GM21381 (cell line): ENCODE results near the gene DDN.
A peak's percentile ranks its signal among the peaks of the same experiment; 100 is the strongest.

ENCODE experiments used
- ATAC-seq: cut with Tn5 transposase; IDR thresholded peaks from one replicate; pipeline ENCODE4 v1.9.1; 2021; ENCODE audit warnings: mild to moderate bottlenecking, moderate library complexity; ENCODE audit not compliant: unreplicated experiment

The DDN gene

DNA sequence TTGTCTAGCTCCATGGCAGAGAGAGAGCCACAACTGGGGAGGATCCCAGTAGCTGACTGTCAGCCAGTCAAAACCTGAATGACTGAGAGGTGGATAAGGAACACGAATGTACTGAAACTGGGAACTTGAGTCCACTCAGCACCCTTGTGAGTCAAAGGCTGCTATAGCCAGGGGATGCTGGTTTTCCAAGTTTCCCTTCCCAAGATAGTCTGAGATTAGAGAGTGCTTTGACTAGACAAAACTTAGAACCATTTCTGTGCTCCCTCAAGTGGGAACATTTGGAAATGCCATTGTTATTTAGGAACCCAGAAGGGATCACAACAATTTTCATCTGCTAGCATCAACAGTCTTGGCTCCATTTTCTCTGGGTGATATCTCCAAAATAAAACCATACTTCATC, 15.4 kb upstream of the DDN start:
- no peak for ATAC-seq

DNA sequence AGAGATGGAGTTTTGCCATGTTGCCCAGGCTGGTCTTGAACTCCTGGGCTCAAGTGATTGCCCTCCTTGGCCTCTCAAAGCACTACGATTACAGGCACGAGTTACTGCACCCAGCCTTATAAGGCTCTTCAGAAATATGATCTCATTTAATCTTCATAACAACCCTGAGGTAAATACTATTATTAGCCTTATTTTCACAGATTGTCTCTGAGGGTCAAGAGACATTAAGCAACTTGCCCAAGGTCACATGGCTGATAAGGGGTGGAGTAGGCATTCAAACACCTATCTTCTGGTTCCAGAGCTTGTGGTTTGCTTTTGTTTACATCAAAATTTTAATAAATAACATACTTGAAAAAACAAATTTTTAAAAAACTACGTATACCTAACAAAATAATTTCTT, 14.3 kb upstream of the DDN start:
- ATAC-seq = no peak

DNA sequence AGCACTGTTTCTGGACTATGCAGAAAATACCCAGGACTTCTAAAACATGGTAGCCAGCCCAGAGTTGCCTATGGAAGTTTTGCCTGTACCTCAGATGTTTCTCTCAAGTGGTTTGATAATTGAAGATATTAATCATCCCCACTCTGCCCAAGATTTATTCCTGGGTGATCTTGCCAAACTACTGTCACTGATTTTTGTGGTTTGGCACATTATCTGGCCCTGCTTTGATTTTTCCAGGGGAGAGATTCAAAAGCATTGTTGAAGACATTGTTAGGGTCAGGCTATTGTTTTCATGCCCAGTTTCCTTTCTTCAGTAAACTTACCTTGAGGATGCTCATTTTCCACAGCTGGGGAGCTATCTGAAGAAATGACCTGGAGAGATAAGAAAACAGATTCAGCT, 13.6 kb upstream of the DDN start:
- ATAC-seq = no peak

DNA sequence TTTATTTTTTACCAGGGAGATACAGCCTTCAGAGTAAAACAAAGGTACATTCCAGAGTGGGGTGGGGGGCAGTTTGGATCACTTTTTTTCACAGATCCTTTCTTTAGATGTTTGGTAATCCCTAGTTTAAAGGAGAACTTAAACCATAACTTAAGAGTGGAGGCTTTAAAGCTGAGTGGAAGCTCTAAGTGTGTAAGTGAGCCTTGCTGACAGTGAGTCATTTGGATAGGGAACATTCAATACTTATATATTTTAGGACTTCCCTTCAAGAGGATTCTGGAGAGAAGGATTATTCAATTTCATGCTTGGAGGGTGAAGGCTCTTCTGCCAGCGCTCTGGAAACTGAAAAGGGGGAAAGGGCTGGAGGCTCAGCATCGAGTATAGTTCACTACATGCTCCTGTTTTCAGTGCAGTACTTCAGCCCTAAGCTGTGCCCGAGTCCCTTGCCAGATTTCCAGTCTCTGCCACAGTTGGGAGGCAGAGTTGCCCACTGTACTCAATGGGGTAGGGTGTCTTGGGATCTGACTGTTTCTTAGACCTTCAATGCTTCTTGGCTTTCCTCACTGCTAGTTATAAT, 11.0 kb upstream of the DDN start:
- ATAC-seq = no peak

DNA sequence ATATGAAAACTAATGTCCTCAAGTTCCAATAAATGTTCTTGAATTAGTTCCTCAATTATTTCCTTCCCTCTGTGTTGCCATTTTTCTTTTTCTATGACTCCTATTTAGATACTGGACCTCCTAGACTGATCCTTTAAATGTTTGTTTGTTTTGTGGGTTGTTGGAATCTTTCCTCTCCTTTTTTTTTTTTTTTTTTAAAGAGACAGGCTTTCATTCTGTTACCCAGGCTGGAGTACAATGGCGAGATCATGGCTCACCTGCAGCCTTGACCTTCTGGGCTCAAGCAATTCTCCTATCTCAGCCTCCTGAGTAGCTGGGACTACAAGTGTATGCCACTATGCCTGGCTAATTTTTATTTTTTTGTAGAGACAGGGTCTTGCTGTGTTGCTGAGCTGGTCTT, 9.8 kb upstream of the DDN start:
- no peak for ATAC-seq

DNA sequence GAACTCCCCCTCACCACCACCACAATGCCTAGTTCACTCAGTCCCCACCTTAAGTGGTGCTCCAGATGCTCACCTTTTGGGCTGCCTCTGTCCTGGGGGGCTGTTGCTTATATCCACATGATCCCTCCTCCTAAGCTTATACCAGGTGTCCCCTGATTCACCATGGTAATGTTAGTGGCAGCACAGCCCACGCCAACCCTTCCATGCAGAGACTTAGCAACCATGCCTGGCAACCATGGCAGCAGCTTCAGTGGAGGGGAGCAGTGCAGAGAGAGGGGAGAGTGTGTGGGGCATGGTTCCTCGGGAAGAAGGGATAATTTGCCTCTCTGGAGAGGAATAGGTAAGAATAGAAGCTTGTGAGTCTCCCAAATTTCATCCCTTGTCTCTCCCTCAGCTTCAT, 1.2 kb upstream of the DDN start:
- ATAC-seq = no peak

DNA sequence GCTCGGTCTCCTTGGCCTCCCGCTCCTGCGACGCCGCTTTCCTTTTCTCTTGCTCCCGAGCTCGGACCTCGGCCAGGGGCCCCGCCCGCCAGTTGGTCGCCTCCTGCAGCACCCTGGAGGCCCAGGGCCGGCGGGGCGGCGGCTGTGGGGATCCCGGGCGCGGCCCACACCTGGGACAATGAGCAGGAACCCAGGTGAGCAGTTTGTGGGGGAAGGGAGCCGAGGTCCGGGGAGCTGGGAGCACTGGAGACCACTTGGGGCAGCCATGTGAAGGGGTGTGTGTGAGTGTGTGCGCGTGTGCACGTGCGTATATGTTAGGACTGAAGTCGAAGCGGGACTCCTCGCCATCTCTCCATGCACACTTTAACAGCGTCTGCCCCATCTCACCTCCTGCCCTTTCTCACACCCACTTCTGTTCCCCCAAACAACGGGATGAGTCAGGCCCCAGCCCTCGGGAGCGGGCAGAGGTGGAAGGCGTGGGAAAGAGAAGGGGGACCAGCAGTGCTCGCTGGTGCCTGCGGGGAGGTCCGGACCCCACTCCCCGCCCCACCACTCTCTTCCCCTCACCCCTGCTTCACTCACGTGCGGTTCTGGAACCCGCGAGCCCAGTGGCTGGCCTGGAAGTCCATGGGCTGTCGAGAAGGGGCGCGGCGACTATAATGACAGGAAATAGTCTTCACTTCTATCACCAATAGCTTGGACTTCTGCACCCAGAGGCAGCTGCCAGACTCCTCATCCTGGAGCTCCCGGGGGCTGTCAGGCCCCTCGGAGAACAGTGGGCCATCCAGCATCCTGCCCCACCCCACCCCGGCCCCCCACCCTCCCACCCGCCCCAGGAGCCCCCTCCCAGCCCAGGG, 450 bp downstream of the DDN start:
- peak; percentile 11 for ATAC-seq

DNA sequence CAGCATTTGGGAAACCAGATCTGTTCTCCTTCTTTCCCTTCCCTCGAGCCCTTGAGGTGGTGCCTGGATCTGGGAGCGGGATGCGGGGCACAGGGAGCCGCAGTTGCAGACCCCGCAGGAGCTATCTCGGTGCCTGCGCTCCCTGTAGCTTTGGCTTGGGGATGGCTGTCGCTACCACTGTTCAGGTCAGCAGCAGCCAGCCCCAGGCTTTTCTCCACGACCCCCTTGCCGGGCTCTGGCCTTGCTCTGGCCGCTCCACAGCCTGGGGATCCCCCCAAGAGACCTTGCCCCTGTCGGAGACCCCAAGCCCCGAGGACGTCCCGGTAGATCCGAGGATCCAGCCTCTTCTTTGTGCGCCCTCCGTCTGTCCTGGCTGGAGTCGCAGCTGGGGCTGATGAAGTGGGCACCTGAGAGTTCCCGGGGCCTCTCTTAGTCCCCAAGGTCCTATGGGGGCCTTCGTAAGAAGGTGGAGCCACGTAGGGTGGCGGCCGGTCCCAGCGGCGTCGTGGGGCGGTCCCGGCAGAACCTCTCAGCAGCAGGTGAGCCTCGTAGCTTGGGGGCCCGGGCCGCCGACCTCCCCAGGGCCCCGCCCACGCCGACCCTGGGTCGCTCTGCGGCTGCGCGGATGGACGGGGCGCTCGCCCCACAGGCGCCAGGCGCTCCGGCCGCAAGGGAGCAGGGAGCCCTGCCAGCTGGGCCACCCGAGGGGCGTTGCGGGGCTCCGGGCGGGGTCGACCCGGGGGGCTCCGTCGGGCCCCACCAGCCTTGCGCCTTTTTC, 1.3 kb downstream of the DDN start:
- peak; percentile 40 for ATAC-seq

DNA sequence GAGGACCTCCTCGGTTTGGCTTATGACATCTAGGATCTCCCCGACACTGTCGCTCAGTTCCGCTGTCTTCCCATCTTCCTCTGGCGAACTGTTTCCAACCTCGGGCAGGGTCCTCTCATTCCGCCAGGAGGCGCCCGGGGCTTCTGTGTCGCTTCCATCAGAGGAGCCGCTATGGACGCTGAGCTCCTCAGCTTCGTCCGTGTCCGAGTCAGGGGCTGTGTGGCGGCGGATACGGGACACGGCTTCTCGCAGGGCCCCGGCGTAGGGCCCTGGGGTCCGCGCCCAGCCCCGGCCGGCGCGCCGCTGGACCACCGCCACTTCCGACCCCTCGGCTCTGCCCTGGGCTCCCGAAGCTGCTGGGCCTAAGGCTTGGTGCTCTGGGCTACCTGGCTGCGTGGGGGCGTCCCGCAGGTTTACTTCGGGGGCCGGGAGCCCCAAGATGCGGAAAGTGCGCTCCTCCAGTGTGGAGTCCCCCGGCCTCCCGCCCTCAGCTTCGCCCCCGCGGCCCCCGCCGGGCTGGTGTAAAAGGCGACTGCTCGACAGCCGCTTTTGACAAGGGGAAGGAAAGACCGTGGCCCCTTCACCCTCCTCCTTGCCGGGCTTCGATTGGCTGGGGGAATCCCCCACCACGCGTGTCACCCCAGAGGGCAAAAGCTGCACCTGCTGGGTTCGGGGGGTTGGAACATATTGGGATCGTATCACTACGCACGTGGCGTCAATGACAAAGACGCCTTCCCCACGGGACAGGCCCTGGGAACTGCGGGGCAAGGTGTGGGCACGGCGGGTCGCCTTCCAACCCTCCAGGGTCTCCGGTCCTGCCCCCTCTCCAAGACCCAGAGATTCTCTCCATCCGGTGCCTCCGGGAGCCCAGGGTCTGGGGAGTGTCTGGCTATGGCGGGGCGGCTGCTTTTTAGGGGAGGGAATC, 2.1 kb downstream of the DDN start:
- ATAC-seq = no peak

DNA sequence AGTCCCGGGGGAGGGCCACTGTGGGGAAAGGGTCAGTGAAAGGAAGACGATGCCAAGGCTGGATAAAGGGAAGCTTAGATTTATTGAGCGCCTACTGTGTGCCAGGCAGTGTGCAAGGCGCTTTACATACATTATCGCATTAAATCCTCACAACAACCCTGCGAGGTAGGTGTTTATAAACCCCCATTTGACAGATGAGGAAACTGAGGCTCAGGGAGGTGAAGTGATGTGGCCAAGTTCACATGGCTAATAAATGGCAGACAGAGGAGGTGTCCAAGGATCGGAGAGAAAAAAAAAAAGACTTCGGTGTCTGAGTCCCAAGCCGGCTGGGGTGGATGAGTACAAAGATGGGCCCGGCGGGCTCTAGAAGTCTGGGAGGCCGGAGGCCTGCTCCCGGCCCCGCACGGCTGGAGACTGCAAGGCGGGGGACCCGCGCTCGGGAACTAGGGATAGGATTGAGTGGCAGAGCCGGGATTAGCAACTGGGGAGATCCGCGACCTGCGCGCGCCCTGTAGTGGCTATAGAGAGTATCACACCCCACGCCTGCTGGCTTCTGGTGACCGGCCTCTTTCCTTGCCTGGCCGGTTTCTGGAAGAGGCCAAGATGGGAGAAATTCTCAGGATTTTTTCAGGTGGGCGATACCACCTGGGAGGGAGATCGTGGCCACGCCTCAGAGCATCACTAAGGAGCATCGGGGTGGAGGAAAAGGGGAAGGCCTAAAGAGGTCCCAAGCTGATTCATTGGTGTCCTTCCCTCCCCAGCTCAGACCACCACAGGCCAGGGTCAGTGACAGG, 3.9 kb downstream of the DDN start:
- no peak for ATAC-seq

DNA sequence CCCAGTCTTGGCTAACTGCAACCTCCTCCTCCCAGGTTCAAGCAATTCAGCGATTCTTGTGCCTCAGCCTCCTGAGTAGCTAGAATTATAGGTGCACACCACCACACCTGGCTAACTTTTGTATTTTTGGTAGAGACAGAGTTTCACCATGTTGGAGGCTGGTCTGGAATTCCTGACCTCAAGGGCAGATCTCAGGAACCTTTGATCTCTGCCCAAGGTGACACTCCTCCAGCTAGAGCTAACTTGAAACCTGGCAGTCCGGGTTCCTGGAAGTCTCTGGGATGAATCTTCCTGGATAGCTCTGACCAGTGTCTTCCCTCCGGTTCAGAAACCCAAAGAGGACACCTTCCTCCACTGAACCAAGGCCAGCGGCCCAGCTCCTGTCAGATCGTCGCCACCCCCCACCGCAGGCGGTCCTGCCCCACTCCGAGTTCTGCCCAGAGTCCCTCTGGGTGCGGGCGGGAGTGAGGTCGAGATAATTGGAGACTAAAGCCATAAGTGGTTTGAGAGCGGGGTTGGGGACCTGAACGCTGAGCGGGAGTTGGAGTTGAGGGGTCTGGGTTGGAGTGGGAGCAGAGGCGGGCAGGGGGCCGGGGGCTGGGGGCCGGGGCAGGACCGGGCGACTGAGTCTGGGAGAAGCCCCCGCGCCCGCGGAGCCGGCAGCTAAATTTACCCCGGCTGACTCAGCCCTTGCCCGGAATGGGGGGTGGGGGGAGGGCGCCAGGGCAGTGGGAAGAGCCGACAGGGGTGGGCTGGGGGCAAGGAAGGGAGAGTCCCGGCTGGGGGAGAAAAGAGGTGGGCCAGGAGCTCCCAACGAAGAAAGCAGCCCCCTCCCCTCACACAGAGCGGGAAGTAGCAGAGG, 4.7 kb downstream of the DDN start:
- no peak for ATAC-seq

DNA sequence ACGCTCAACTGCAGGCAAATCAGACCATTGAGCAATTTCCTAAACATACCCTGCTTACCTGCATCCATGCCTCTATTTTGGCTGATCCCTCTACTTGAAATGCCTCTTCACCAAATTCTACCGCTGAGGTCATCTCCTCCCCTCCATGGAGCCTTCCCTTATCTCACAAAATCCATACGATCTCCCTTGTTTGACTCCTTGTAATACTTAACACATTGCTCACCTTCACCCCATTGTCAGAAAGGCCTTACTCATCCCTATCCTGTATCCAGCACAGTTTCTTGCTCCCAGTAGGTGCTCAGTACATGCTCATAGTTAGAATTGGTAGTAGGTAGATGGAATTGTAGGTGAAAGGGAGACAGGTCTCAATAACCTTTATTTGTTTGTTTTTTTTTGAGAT, 5.4 kb downstream of the DDN start:
- no peak for ATAC-seq

DNA sequence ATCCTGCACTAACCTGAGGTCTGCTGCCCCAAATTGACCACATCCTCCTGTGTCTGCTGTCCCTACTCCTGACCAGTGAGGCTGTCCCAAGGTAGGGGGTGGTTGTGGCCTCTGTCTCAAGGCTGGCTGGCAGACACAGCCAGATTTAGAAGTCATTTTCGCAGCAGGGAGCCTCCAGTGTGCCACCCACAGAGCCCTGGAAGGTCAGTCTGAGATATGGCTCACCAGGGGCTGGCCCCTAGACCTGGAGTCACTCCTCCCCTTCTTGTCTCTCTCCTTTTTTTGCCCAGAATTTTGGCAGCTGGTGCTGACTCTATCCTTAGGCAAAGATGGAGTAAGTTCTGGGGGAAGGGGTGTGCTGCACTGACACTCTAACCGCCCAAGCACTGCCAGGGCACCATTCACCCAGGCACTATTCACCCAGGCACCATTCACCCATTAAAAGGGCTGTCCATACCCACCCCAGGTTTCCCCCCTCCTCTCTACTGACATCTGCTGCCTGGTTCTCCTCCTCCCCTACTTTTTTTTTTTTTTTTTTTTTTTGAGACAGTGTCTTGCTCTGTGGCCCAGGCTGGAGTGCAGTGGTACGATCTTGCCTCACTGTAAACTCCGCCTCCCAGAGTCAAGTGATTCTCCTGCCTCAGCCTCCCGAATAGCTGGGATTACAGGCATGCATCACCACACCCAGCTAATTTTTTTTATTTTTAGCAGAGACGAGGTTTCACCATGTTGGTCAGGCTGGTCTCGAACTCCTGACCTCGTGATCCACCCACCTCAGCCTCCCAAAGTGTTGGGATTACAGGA, 7.7 kb downstream of the DDN start:
- ATAC-seq = no peak

DNA sequence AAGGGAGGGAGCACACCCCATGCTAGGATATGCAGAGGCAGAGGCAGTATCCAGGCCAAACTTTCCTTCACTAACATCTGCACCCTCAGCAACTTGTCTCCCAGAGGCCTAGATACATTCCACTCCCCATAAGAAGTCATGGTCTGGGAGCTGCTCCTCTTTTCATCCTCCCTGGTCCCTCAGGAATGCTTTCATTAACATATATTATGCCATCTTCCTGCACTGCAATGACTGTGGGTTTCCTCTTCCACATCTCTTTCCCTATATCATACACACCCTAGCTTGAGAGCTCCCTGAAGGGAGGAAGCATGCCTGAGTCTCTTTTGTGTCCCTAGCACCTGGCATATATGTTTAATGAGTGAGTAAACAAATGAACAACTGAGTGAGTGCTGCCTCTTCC, 8.6 kb downstream of the DDN start:
- ATAC-seq = no peak

DNA sequence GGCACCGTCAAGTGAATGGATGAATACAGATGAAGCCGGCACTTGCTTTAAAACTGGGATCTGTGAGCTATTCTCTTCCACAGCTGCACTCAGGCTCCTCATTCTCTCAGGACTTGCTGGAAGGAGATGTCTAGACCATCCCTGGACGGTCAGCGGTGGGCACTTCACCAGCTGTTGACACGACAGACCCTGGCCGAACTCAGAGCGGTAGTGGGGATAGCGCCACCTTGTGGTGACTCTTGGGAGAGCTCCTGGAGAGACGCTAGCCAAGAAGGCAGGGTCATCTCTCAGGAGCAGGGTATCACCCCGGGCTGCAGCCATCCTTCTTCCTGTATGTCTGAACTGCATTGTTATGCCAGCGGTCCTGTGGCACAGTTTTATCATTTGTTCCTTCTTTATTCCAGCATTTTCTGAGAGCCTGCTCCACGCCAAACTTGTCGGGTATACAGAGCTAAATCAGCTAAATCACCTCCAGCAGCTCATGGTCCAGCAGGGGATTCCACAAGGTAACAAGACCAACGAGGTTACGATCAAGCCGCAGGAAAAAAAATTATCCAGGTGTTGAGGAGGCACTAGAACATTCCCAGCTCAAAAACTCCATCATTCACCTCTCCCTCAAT, 11.0 kb downstream of the DDN start:
- ATAC-seq = no peak

DNA sequence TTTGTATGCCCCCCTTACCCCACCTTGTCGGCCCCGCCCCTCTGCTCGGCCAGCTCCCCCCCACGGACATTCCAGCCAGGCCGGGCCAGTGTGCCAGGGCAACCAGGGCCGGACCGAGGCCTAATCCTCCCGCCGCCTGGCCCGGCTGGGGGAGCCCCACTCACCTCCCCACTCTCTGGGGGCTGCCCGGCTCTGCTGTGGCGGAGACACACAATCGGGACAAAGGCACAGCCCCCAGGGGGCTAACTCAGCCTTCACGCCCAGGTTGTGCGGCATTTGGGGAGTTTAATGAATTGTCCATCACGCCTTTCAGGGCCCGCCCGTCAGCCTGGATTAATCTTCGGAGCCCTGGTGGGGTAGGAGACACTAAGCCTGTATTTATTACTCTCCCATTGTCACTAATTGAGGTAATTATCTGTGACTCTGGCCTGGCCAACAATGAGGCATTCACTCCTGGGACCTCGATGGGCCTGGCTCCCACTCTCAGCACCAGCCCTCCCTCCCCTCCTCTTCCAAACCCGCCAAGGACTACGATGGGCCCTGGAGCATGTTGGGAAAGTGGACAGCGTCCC, 12.4 kb downstream of the DDN start:
- no peak for ATAC-seq

DNA sequence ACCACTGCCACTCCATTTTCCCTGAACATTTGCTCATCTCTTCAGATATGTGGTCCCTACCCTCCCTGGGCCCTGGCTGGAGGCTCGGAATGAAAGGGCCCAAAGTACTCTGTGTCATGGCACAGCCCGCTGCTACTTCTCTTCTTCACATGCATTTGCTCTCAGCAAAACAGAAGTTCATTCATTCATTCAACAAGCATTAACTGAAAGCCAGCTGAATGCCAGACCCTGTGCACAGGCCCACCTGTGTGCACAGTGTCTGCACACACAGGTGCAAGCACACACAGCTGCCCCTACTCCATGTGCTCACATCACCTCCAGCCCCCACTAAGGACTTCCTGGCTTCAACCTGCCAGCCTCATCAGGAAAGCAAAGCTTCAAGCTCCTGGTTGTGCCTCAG, 13.3 kb downstream of the DDN start:
- ATAC-seq = no peak

DNA sequence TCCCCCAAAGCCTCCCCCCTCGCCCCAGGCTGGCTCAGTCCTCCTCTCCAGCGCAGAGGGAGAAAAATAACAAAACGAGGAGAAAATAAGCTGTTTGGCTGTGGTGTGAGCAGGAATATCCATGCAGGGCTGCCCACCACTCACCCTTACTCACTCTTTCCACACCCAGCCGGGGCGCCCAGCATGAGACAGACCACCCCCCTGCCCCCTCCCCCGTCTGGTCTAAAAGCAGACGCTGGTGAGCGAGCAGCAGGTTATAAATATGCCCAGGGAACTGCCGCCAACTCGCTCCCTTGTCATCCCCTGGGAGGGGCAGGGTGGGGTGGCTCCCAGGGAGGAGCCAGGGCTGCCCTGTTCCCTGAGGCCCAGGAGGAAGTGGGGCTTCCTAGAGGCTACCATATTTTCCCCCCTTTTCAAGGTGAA, 13.7 kb downstream of the DDN start:
- no peak for ATAC-seq
